GM12801 (cell line): ENCODE data around the gene CEP164.

Experiments
- CTCF ChIP-seq: IDR thresholded peaks from one replicate; pipeline ENCODE4 v1.5.1; 2011; ENCODE audit warnings: control low read depth; ENCODE audit not compliant: insufficient read length; ENCODE audit errors: extremely low read depth

CEP164 gene

GRCh38 chr11:117318738-117319137 is 8.9 kb upstream of the CEP164 start:
- no peak for TF ChIP-seq CTCF

DNA sequence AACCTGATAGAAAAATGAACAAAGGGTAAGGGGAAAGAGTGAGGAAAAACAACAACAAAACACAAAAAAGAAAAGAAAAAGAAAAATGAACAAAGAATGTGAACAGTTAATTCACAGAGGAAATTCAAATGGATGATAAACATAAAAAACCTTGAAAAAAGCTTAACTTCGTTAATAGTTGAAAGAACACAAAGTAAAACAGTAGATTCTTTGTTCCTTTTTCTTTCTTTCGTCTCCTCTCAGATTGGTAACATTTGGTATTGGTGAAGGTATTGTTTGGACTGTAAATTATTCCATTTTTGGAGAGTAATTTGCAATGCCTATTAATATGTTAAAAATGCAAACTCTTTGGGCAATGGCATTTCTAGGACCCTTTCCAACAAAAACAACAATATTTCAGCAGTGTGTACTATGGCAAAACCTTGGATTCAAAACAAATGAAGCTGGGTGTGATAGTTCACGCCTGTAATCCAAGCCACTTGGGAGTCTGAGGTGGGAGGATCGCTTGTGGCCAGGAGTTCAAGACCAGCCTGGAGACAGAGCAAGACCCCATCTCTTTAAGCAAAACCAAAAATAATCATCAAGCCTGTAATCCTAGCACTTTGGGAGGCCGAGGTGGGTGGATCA is 8.3 kb upstream of the CEP164 start:
- no peak for TF ChIP-seq CTCF

GRCh38 chr11:117328375-117329010 is 839 bp downstream of the CEP164 start:
- no peak for TF ChIP-seq CTCF

DNA sequence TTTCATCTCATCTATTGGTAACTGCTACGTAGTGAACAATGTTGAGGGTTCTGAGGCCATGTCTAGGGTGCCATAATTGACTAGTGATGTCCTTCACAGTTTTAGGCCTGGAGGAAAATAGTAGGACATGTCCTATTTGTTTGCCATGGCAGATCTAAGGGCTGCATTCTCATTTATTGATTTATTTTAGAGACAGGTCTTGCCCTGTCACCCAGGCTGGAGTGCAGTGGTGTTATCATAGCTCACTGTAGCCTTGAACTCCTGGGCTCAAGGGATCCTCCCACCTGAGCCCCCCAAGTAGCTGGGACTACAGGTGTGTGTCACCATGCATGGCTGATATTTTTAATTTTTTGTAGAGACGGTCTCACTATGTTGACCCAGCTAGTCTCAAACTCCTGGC is 5.2 kb downstream of the CEP164 start:
- TF ChIP-seq CTCF, result no peak

DNA sequence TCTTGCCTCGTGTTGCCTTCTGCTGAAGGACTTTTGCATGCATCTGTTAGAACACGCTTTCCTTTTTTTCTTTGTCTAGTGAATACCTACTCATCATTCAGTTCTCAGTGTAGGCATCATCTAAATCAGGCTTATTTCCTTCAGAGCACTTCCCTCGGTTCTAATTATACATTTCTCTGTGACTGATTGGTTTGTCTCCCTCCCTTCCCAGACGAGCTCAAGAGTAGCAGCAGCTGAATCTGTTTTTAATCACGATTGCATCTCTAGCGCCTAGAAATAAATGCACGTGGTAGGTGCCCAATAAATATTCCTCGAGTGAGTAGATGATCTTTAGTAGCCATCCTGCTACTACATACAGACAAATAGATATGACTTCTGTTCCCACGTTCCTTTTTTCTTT is 6.3 kb downstream of the CEP164 start:
- TF ChIP-seq CTCF, result no peak

GRCh38 chr11:117334896-117335295 is 7.2 kb downstream of the CEP164 start:
- TF ChIP-seq CTCF, result no peak

DNA sequence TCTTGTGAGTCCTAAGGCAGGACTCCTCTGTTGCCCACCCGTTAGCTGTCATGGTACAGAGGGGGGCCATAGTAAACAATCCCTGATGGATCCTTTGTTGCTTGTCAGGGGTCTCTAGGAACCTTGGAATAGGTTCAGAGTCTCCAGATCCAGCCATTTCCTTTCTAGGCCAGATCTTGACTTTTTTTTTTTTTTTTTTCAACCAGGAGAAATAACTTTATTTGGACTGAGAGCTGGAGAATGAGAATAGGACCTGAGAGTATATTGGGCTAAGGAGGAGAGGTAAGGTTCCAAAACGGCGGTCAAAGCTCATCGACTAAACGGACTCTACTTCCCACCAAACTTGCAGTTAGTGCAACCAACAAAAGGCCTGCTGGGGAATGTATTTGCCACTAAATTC is 7.7 kb downstream of the CEP164 start:
- no peak for TF ChIP-seq CTCF
